Activated CD8-positive, alpha-beta memory T cell treated with anti-CD3 and anti-CD28 coated beads for 4 hours (primary cell): Measurements from ENCODE around the gene DENND4C.
"Not testable (repeated sequence)": the region's sequence is repeated elsewhere in the genome, so short reads cannot be mapped to it uniquely, and the experiment has no call there.

ENCODE experiments used
- DNase-seq, 2 donors: peaks; one replicate each; pipeline ENCODE4 v3.0.0-alpha.2; 2020; ENCODE audit warnings: low read depth in 2 of 2

DENND4C gene

GRCh38 chr9:19372567-19372966 lies 142.1 kb downstream of the DENND4C start:
- no peak for DNase-seq

GRCh38 chr9:19373527-19373926 lies 143.0 kb downstream of the DENND4C start:
- DNase-seq = no peak

- no peak for DNase-seq
Measured at GRCh38 chr9:19375538-19375937, 145.0 kb downstream of the DENND4C start.

- DNase-seq = no peak
Measured at GRCh38 chr9:19376931-19377330, 146.4 kb downstream of the DENND4C start.

- no peak for DNase-seq
Measured at GRCh38 chr9:19378164-19378563, 147.7 kb downstream of the DENND4C start.

GRCh38 chr9:19378647-19379046 lies 148.2 kb downstream of the DENND4C start:
- no peak for DNase-seq

GRCh38 chr9:19379283-19379682 lies 148.8 kb downstream of the DENND4C start:
- DNase-seq = no peak

- DNase-seq = peak in 1 of 2 donors; percentile 9
Measured at GRCh38 chr9:19379697-19380046, 149.2 kb downstream of the DENND4C start.

- no peak for DNase-seq
Measured at GRCh38 chr9:19380826-19381075, 150.3 kb downstream of the DENND4C start.

GRCh38 chr9:19381656-19382055 lies 151.2 kb downstream of the DENND4C start:
- DNase-seq = no peak

- DNase-seq = not testable (repeated sequence)
Measured at GRCh38 chr9:19385212-19385611, 154.7 kb downstream of the DENND4C start.

- no peak for DNase-seq
Measured at GRCh38 chr9:19385786-19386501, 155.5 kb downstream of the DENND4C start.

- no peak for DNase-seq
Measured at GRCh38 chr9:19386502-19387044, 156.1 kb downstream of the DENND4C start.

- no peak for DNase-seq
Measured at GRCh38 chr9:19387317-19387716, 156.8 kb downstream of the DENND4C start.

GRCh38 chr9:19389539-19389938 lies 159.0 kb downstream of the DENND4C start:
- DNase-seq = not testable (repeated sequence)

GRCh38 chr9:19397845-19398244 lies 167.4 kb downstream of the DENND4C start:
- DNase-seq = no peak

- DNase-seq = not testable (repeated sequence)
Measured at GRCh38 chr9:19403231-19403630, 172.7 kb downstream of the DENND4C start.

- DNase-seq = no peak
Measured at GRCh38 chr9:19404283-19405075, 174.0 kb downstream of the DENND4C start.

- DNase-seq = no peak
Measured at GRCh38 chr9:19405771-19406170, 175.3 kb downstream of the DENND4C start.

- DNase-seq = no peak
Measured at GRCh38 chr9:19408316-19408692, 177.8 kb downstream of the DENND4C start.

GRCh38 chr9:19408693-19409400 lies 178.4 kb downstream of the DENND4C start, which contains the start of gene ACER2:
Gene ACER2 (plus strand): TSS chr9:19409009. CDS start chr9:19409085, 76 bp downstream.
- DNase-seq = peak; percentile 82 to 93

GRCh38 chr9:19409401-19410194 lies 179.1 kb downstream of the DENND4C start:
- DNase-seq = no peak
